HL-60 (cell line): ENCODE measurements around the gene CTNND1.

Experiments
- DNase-seq, 2 experiments: peaks; one replicate each; pipeline ENCODE4 v3.0.0-alpha.2; 2010 to 2020; ENCODE audit warnings: low read depth in 1 of 2, low spot score in 1 of 2
- H3K27ac ChIP-seq: fragments of 250-450 bp; sonication (Bioruptor Pico); replicated peaks from 2 replicates; pipeline ENCODE4 v1.5.1; 2020; ENCODE audit warnings: mild to moderate bottlenecking, moderate library complexity
- H3K27me3 ChIP-seq: fragments of 250-450 bp; sonication (Bioruptor Pico); 2 replicates; pipeline ENCODE4 v1.5.1; 2021; ENCODE audit warnings: mild to moderate bottlenecking, moderate library complexity; ENCODE audit not compliant: insufficient read depth, poor library complexity, severe bottlenecking
- H3K4me3 ChIP-seq: replicated peaks from 2 replicates; pipeline ENCODE4 v1.5.1; 2011; ENCODE audit warnings: mild to moderate bottlenecking, control low read depth, low read length; ENCODE audit not compliant: insufficient read depth
- CTCF ChIP-seq: IDR thresholded peaks from one replicate; pipeline ENCODE4 v1.5.1; 2011; ENCODE audit warnings: low read length, control low read depth, inconsistent platforms; ENCODE audit not compliant: insufficient read depth
- GABPA ChIP-seq: IDR thresholded peaks from 2 replicates; pipeline ENCODE4 v1.6.1; 2012; ENCODE audit warnings: low read depth
- POLR2AphosphoS5 ChIP-seq: IDR thresholded peaks from 2 replicates; pipeline ENCODE4 v1.6.1; 2012; ENCODE audit warnings: low read depth
- REST ChIP-seq: IDR thresholded peaks from 2 replicates; pipeline ENCODE4 v1.6.1; 2012; ENCODE audit warnings: low read depth; ENCODE audit not compliant: insufficient replicate concordance
- SPI1 ChIP-seq: IDR thresholded peaks from 2 replicates; pipeline ENCODE4 v1.6.1; 2012; ENCODE audit warnings: low read depth, mild to moderate bottlenecking, borderline replicate concordance

Gene CTNND1

GRCh38 chr11:57791321-57792059, 29.9 kb downstream of the CTNND1 start:
- Histone ChIP-seq H3K4me3 (peak overlapping the region; percentile 33), H3K27ac (peak overlapping the region; percentile 56)
- no peak for TF ChIP-seq CTCF
- TF ChIP-seq SPI1 = peak; percentile 76

GRCh38 chr11:57792060-57792541, 30.5 kb downstream of the CTNND1 start:
- 0 out of 2 replicates have a peak, but pooled peaks have one; percentile 29 for TF ChIP-seq GABPA
- no peak for TF ChIP-seq CTCF
- TF ChIP-seq POLR2AphosphoS5 = peak; percentile 89
- peak; percentile 45; the same call in 1 of the 2 replicates for TF ChIP-seq SPI1
- TF ChIP-seq REST = peak; percentile 13
- no peaks in the 10 kb centered on the region for H3K27me3 ChIP-seq
- peak; percentile 91 to 97 for DNase-seq
- H3K4me3 ChIP-seq = peak overlapping the region; percentile 33
- peak overlapping the region; percentile 56 for H3K27ac ChIP-seq

More at GRCh38 chr11:57791321-57792059, 29.9 kb downstream of the CTNND1 start:
- peak in 1 of 2 experiments; percentile 22 for DNase-seq
- H3K27me3 ChIP-seq = no peaks in the 10 kb centered on the region

- H3K27me3 ChIP-seq = no peaks in the 10 kb centered on the region
- H3K4me3 ChIP-seq = peak overlapping the region; percentile 22
- DNase-seq = peak in 1 of 2 experiments; percentile 50
- TF ChIP-seq POLR2AphosphoS5 = no peak
- TF ChIP-seq SPI1 = peak; percentile 85
- no peak for TF ChIP-seq GABPA
- TF ChIP-seq CTCF = no peak
- TF ChIP-seq REST = no peak
- peak overlapping the region; percentile 50 for H3K27ac ChIP-seq
These were observed 31.3 kb downstream of the CTNND1 start for GRCh38 chr11:57792870-57793269.
